ENCODE measurements around the gene BCAN. TPM values are rescaled to one million over a fixed set of nuclear protein-coding genes. Genes with fewer than 3 reads are reported as not detected.

Gene BCAN
- total RNA-seq, 2 donors from 2014 or later = 0.26 TPM; not detected in 1

GRCh38 chr1:156615946-156616345, 26.0 kb upstream of the BCAN start:
- no peak overlapping the region for H3K4me3 ChIP-seq
- H3K27ac ChIP-seq = no peak overlapping the region
- no peak for DNase-seq
- peaks cover 11% of the 10 kb centered on the region for H3K4me1 ChIP-seq
- no peak for ATAC-seq
- H3K9me3 ChIP-seq = no peaks in the 10 kb centered on the region
- TF ChIP-seq, protein P1, sequence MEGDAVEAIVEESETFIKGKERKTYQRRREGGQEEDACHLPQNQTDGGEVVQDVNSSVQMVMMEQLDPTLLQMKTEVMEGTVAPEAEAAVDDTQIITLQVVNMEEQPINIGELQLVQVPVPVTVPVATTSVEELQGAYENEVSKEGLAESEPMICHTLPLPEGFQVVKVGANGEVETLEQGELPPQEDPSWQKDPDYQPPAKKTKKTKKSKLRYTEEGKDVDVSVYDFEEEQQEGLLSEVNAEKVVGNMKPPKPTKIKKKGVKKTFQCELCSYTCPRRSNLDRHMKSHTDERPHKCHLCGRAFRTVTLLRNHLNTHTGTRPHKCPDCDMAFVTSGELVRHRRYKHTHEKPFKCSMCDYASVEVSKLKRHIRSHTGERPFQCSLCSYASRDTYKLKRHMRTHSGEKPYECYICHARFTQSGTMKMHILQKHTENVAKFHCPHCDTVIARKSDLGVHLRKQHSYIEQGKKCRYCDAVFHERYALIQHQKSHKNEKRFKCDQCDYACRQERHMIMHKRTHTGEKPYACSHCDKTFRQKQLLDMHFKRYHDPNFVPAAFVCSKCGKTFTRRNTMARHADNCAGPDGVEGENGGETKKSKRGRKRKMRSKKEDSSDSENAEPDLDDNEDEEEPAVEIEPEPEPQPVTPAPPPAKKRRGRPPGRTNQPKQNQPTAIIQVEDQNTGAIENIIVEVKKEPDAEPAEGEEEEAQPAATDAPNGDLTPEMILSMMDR (IDR thresholded peaks at IDR 0.05) = no peak
- no peak for TF ChIP-seq POLR2A (IDR thresholded peaks at IDR 0.05)
- H3K27me3 ChIP-seq = no peaks in the 10 kb centered on the region
- WGBS, 2 donors = 25 to 30% methylated on average over 4 of the region's 4 CpGs
- H3K36me3 ChIP-seq (replicated peaks in 1 of 2; ENCODE audit: insufficient read depth in 1 of 2, low read depth in 2 of 2) = no peaks in the 10 kb centered on the region
- intact Hi-C loops (cut with DNase I) = no loop called here

GRCh38 chr1:156616463-156616862, 25.5 kb upstream of the BCAN start:
- Histone ChIP-seq H3K27me3 (no peaks in the 10 kb centered on the region), H3K4me3 (no peak overlapping the region)

GRCh38 chr1:156618853-156619581, 22.9 kb upstream of the BCAN start, which contains the start of gene HAPLN2:
Gene HAPLN2 (plus strand): TSS chr1:156619415. CDS start chr1:156623491, 4,076 bp downstream.
- no peaks in the 10 kb centered on the region for H3K36me3 ChIP-seq (replicated peaks in 1 of 2; ENCODE audit: insufficient read depth in 1 of 2, low read depth in 2 of 2)
- peaks cover 14% of the 10 kb centered on the region for H3K4me1 ChIP-seq
- no peak within 1 kb of the TSS for H3K27ac ChIP-seq
- intact Hi-C loops (cut with DNase I) = no loop called here
- TF ChIP-seq, protein P1 (IDR thresholded peaks at IDR 0.05) = peak in 6 of 7 experiments; percentile 17 to 52 (median 43)
- no peak for TF ChIP-seq POLR2A (IDR thresholded peaks at IDR 0.05)
- ATAC-seq (peak; percentile 51), DNase-seq (peak; percentile 25 to 56 (median 36))
- H3K27me3 ChIP-seq = peaks cover 0 to 8% of the 10 kb centered on the region in 2 donors
- H3K9me3 ChIP-seq = no peaks in the 10 kb centered on the region
- H3K4me3 ChIP-seq = no peak within 1 kb of the TSS
- WGBS, 2 donors = 2 to 8% methylated on average over 7 of the region's 7 CpGs

More at GRCh38 chr1:156616463-156616862, 25.5 kb upstream of the BCAN start:
- H3K36me3 ChIP-seq (replicated peaks in 1 of 2; ENCODE audit: insufficient read depth in 1 of 2, low read depth in 2 of 2) = no peaks in the 10 kb centered on the region
- H3K9me3 ChIP-seq = no peaks in the 10 kb centered on the region
- 6 to 8% methylated on average over 5 of the region's 5 CpGs for WGBS, 2 donors
- peak in 2 of 4 donors; percentile 30 to 37 for DNase-seq
- H3K27ac ChIP-seq = no peak overlapping the region
- intact Hi-C loops (cut with DNase I) = no loop called here
- H3K4me1 ChIP-seq = peaks cover 11% of the 10 kb centered on the region
- TF ChIP-seq POLR2A (IDR thresholded peaks at IDR 0.05) = no peak
- TF ChIP-seq, protein P1 (IDR thresholded peaks at IDR 0.05) = no peak
- no peak for ATAC-seq

GRCh38 chr1:156619582-156619955, 22.3 kb upstream of the BCAN start:
- intact Hi-C loops (cut with DNase I) = no loop called here
- Histone ChIP-seq H3K27me3 (peaks cover 0 to 13% of the 10 kb centered on the region in 2 donors), H3K9me3 (no peaks in the 10 kb centered on the region), H3K4me1 (peaks cover 20% of the 10 kb centered on the region), H3K36me3 (replicated peaks in 1 of 2; ENCODE audit: insufficient read depth in 1 of 2, low read depth in 2 of 2) (no peaks in the 10 kb centered on the region), H3K4me3 (no peak overlapping the region), H3K27ac (no peak overlapping the region)
- WGBS, 2 donors = 12 to 14% methylated on average over 6 of the region's 6 CpGs
- ATAC-seq = no peak
- TF ChIP-seq, protein P1 (IDR thresholded peaks at IDR 0.05) = no peak
- TF ChIP-seq POLR2A (IDR thresholded peaks at IDR 0.05) = no peak
- DNase-seq = no peak
